ENCODE measurements around the gene EPOP. TPM values are rescaled to one million over a fixed set of nuclear protein-coding genes. Genes with fewer than 3 reads are reported as not detected.

EPOP gene
- total RNA-seq, 1 donor: 2.2 TPM

GRCh38 chr17:38719289-38719942, 44.7 kb upstream of the EPOP start:
- Histone ChIP-seq H2AFZ (ENCODE audit: low read length) (no peak overlapping the region), H3K4me1 (ENCODE audit: insufficient read depth, low read length) (no peaks in the 10 kb centered on the region), H4K20me1 (ENCODE audit: insufficient read depth, low read length) (no peaks in the 10 kb centered on the region), H3K9me3 (ENCODE audit: low read depth, low read length) (no peaks in the 10 kb centered on the region), H3K4me3 (ENCODE audit: insufficient read depth, low read length) (no peak overlapping the region), H3K27me3 (ENCODE audit: insufficient read depth, low read length) (no peaks in the 10 kb centered on the region), H3K79me2 (ENCODE audit: insufficient read depth, low read length) (no peaks in the 10 kb centered on the region), H3K36me3 (ENCODE audit: insufficient read depth, low read length) (peaks cover 41% of the 10 kb centered on the region), H3K27ac (ENCODE audit: low read depth, low read length) (no peak overlapping the region), H3K4me2 (ENCODE audit: insufficient read depth, low read length) (no peak overlapping the region)
- TF ChIP-seq CTCF (IDR thresholded peaks at IDR 0.05; ENCODE audit: extremely low read depth, low read depth, low read length): no peak
- DNase-seq (ENCODE audit: insufficient read length, low spot score, missing footprints): no peak

GRCh38 chr17:38717139-38717745, 42.5 kb upstream of the EPOP start:
- no peak for DNase-seq (ENCODE audit: insufficient read length, low spot score, missing footprints)
- Histone ChIP-seq H3K27ac (ENCODE audit: low read depth, low read length) (no peak overlapping the region), H3K36me3 (ENCODE audit: insufficient read depth, low read length) (peaks cover 47% of the 10 kb centered on the region), H3K27me3 (ENCODE audit: insufficient read depth, low read length) (no peaks in the 10 kb centered on the region), H2AFZ (ENCODE audit: low read length) (no peak overlapping the region), H3K79me2 (ENCODE audit: insufficient read depth, low read length) (no peaks in the 10 kb centered on the region), H3K4me2 (ENCODE audit: insufficient read depth, low read length) (no peak overlapping the region), H3K9me3 (ENCODE audit: low read depth, low read length) (no peaks in the 10 kb centered on the region), H3K4me1 (ENCODE audit: insufficient read depth, low read length) (no peaks in the 10 kb centered on the region), H3K4me3 (ENCODE audit: insufficient read depth, low read length) (no peak overlapping the region), H4K20me1 (ENCODE audit: insufficient read depth, low read length) (no peaks in the 10 kb centered on the region)
- TF ChIP-seq CTCF (IDR thresholded peaks at IDR 0.05; ENCODE audit: extremely low read depth, low read depth, low read length): no peak

GRCh38 chr17:38716368-38717005, 41.7 kb upstream of the EPOP start:
- no peaks in the 10 kb centered on the region for H3K9me3 ChIP-seq (ENCODE audit: low read depth, low read length)
- H3K4me2 ChIP-seq (ENCODE audit: insufficient read depth, low read length): no peak overlapping the region
- H3K4me1 ChIP-seq (ENCODE audit: insufficient read depth, low read length): no peaks in the 10 kb centered on the region
- TF ChIP-seq CTCF (IDR thresholded peaks at IDR 0.05; ENCODE audit: extremely low read depth, low read depth, low read length): no peak
- no peak overlapping the region for H3K4me3 ChIP-seq (ENCODE audit: insufficient read depth, low read length)
- no peaks in the 10 kb centered on the region for H3K27me3 ChIP-seq (ENCODE audit: insufficient read depth, low read length)
- no peak overlapping the region for H3K27ac ChIP-seq (ENCODE audit: low read depth, low read length)
- H2AFZ ChIP-seq (ENCODE audit: low read length): no peak overlapping the region
- H4K20me1 ChIP-seq (ENCODE audit: insufficient read depth, low read length): no peaks in the 10 kb centered on the region
- no peak for DNase-seq (ENCODE audit: insufficient read length, low spot score, missing footprints)
- no peaks in the 10 kb centered on the region for H3K79me2 ChIP-seq (ENCODE audit: insufficient read depth, low read length)
- peaks cover 51% of the 10 kb centered on the region for H3K36me3 ChIP-seq (ENCODE audit: insufficient read depth, low read length)
